ENCODE data around the gene TNNC2. TPM values are rescaled to one million over a fixed set of nuclear protein-coding genes. Genes with fewer than 3 reads are reported as not detected.
A peak's percentile ranks its signal among the peaks of the same experiment; 100 is the strongest.

Gene TNNC2
- total and polyA plus RNA-seq, 2 of the 13 experiments (the other 11 are each of a cell fraction or from before 2014, with no cell fraction given): 1.8 to 4.7 TPM

- TF ChIP-seq MLXIP (CRISPR knock-in tag; IDR thresholded peaks at IDR 0.05; ENCODE audit: borderline replicate concordance): no peak
- TF ChIP-seq MIER3 (CRISPR knock-in tag; IDR thresholded peaks at IDR 0.05; ENCODE audit: borderline replicate concordance): no peak
- peak; percentile 29; the same call in 1 of the 2 replicates for TF ChIP-seq SMAD1 (CRISPR knock-in tag; IDR thresholded peaks at IDR 0.05; ENCODE audit: borderline replicate concordance, low read depth)
- no peak for TF ChIP-seq ZNF382 (CRISPR knock-in tag; IDR thresholded peaks at IDR 0.05; ENCODE audit: borderline replicate concordance)
- TF ChIP-seq ZNF713 (CRISPR knock-in tag; IDR thresholded peaks at IDR 0.05): no peak
- peak; percentile 91; the same call in 1 of the 2 replicates for TF ChIP-seq ZNF749 (CRISPR knock-in tag; IDR thresholded peaks at IDR 0.05; ENCODE audit: borderline replicate concordance)
- TF ChIP-seq, protein P1, sequence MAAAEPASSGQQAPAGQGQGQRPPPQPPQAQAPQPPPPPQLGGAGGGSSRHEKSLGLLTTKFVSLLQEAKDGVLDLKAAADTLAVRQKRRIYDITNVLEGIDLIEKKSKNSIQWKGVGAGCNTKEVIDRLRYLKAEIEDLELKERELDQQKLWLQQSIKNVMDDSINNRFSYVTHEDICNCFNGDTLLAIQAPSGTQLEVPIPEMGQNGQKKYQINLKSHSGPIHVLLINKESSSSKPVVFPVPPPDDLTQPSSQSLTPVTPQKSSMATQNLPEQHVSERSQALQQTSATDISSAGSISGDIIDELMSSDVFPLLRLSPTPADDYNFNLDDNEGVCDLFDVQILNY (CRISPR knock-in tag; conservative IDR thresholded peaks at IDR 0.05): peak; percentile 93
- TF ChIP-seq, protein P2, sequence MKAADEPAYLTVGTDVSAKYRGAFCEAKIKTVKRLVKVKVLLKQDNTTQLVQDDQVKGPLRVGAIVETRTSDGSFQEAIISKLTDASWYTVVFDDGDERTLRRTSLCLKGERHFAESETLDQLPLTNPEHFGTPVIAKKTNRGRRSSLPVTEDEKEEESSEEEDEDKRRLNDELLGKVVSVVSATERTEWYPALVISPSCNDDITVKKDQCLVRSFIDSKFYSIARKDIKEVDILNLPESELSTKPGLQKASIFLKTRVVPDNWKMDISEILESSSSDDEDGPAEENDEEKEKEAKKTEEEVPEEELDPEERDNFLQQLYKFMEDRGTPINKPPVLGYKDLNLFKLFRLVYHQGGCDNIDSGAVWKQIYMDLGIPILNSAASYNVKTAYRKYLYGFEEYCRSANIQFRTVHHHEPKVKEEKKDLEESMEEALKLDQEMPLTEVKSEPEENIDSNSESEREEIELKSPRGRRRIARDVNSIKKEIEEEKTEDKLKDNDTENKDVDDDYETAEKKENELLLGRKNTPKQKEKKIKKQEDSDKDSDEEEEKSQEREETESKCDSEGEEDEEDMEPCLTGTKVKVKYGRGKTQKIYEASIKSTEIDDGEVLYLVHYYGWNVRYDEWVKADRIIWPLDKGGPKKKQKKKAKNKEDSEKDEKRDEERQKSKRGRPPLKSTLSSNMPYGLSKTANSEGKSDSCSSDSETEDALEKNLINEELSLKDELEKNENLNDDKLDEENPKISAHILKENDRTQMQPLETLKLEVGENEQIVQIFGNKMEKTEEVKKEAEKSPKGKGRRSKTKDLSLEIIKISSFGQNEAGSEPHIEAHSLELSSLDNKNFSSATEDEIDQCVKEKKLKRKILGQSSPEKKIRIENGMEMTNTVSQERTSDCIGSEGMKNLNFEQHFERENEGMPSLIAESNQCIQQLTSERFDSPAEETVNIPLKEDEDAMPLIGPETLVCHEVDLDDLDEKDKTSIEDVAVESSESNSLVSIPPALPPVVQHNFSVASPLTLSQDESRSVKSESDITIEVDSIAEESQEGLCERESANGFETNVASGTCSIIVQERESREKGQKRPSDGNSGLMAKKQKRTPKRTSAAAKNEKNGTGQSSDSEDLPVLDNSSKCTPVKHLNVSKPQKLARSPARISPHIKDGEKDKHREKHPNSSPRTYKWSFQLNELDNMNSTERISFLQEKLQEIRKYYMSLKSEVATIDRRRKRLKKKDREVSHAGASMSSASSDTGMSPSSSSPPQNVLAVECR (CRISPR knock-in tag; IDR thresholded peaks at IDR 0.05; ENCODE audit: borderline replicate concordance): peak; percentile 99
- TF ChIP-seq ZNF563 (CRISPR knock-in tag; IDR thresholded peaks at IDR 0.05): peak; percentile 83; the same call in 1 of the 2 replicates
- peak; percentile 47; the same call in 1 of the 2 replicates for TF ChIP-seq SNAPC4 (CRISPR knock-in tag; IDR thresholded peaks at IDR 0.05)
- no peak for TF ChIP-seq SP140L (CRISPR knock-in tag; IDR thresholded peaks at IDR 0.05; ENCODE audit: borderline replicate concordance)
- TF ChIP-seq KLF13 (CRISPR knock-in tag; IDR thresholded peaks at IDR 0.05): no peak
- TF ChIP-seq ZNF17 (CRISPR knock-in tag; IDR thresholded peaks at IDR 0.05): no peak
- no peak; the same call in 1 of the 2 replicates for TF ChIP-seq MIER2 (CRISPR knock-in tag; IDR thresholded peaks at IDR 0.05)
- 0 out of 2 replicates have a peak, but pooled peaks have one; percentile 72 for TF ChIP-seq MXD4 (CRISPR knock-in tag; IDR thresholded peaks at IDR 0.05)
Measured at GRCh38 chr20:45812157-45813005, 14.7 kb downstream of the TNNC2 start, which contains the start of gene UBE2C (continued).
